NCI-H345 (cell line): ENCODE data around the gene RDH12.
A peak's percentile ranks its signal among the peaks of the same experiment; 100 is the strongest.
"Not testable (repeated sequence)": the region's sequence is repeated elsewhere in the genome, so short reads cannot be mapped to it uniquely, and the experiment has no call there.

Experiments used
- DNase-seq: peaks from one replicate; lab custom pipeline; 2025; lab: John Stamatoyannopoulos, UW

The RDH12 gene

DNA sequence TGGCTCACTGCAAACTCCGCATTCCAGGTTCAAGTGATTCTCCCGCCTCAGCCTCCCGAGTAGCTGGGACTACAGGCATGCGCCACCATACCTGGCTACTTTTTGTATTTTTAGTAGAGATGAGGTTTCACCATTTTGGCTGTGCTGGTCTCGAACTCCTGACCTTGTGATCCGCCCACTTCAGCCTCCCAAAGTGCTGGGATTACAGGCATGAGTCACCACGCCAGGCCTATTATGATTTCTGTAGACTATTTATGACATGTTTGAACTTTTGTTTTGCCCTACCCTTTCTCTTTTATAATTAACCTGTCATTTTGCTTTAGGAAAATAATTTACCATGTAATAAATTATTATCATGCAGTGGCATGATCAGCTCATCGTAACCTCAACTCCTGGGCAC lies at the start of gene RDH12:
Gene RDH12, plus strand, starts transcription at position 395 of the 400 bp plus-strand sequence. CDS start 20,757 bp downstream, outside the sequence.
- DNase-seq: not testable (repeated sequence)

DNA sequence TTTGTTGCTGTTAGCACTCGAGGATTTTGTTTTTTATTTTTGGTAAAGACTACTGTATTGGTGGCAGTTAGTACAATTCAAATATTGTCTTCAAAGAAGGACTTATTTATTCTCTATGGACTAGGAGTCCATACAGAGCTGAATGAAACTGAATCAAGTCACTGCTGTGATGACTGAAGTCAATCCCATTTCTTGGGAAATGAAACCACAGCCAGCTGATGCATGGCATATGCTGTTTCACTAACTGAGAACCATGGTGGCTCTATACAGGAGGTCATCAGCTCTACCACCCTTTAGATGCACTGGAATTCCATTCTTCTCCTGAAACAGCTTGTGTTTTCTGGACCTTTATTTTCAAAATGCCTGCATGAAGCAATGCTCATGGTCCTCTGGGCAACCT lies 49.5 kb upstream of the RDH12 start:
- no peak for DNase-seq

DNA sequence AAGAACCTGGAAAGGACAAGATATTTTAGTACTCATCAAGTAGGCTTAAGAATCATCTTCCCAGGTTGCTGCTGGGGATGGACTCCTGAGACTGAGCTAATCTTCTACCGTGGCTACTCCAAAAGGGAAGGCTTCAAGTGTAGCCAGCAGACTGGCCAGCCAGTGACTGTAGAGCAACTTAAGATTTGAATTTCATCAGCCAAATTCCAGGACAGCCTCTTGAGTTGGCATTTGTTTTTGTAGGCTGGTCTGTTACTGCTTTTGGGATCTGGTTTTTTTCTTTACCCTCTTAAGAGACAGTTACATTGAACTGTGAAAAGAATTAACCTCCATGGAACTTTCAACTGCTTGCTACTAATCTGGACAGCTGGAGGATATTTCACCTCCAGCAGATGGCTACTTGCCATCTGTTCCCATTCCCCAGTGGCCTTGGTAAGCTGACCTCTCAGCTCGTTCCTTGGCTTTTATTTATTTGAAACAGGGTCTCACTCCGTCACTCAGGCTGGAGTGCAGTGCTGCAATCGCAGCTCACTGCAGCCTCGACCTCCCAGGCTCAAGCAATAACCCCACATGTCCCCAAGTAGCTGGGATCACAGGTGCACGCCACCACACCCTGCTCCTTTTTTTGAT lies 47.9 kb upstream of the RDH12 start:
- DNase-seq: no peak

DNA sequence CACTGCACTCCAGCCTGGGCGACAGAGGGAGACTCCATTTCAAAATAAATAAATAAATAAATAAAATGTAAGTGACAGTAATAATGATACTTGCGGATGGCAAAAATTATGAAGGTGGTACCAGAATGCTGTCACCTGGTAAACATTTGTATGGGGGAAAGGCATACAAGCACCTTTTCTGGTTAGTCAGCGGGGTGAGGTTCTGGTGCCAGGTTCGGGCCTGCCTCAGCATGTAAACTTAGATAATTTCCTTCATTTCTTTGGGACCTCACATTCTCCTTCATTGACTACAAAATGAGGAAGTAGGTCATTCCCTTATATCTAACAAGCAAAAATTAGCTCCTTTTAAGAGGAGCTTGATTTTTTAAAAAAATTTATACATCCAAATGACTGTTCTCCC lies 38.1 kb upstream of the RDH12 start:
- DNase-seq: no peak

DNA sequence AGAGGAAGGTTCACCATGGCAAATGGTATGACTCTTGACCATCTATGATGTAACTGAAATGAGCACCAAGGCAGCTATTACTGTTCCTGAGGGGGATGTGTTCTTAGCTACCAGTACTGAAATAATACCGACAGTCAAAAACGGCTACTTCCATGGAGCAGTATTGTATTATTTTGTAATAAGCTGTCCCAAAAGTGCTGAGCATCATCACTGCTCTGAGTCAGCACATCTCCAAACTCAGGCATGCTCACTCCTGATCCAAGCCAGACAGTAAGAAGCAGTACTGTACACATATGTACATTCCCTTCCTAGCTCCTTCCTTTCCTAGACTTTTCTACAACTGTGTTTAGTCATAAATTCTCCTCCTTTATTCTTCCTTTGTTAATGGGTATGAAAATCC lies 35.8 kb upstream of the RDH12 start:
- no peak for DNase-seq

DNA sequence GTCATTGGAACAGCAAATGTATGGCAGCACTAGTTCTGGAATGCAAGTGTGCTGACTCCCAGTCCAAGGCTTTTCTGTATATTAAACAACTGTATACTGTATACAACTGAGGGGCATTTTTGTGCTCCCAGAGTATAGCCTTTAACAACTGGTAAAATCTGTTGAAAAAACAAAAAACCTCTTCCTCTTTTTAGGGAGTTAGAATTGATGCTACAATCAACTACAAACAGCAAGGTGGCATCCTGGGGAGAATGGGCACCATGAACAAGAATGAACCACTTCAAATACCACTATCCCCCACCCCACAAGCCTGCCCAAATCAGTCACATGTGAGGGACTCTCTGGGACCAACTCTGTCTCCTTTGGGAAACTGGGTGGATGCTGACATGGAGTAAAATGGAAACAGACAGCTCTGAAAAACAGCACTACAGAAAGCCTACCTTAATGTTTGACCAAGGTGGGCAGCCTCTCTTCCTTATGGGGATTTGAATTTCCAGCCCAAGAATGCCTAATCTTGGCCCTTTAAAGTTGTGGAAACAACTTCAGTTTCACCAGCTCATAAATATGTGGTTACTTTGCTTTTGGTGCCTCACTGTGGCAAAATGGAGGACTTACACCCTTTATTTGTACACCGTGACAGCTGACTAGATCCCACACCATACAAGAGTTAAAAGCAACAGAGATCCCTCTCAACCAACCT lies 34.8 kb upstream of the RDH12 start:
- DNase-seq: peak; percentile 10

DNA sequence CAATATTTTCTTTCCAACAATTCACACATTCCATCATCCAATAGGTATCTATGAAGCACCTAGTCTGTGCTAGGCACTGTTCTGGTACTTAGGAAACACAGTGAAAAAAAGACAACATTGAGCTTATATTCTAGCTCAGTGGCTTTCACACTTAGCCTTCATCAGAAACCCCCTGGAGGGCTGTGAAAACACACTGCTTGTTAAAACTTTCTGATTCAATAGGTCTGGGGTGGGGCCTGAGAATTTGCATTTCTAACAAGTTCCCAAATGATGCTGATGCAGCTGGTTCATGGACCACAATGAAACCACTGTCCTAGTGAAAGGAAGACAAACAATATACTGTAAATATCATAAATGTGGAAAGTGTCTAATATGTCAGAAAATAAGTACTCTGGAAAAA lies 33.1 kb upstream of the RDH12 start:
- no peak for DNase-seq

DNA sequence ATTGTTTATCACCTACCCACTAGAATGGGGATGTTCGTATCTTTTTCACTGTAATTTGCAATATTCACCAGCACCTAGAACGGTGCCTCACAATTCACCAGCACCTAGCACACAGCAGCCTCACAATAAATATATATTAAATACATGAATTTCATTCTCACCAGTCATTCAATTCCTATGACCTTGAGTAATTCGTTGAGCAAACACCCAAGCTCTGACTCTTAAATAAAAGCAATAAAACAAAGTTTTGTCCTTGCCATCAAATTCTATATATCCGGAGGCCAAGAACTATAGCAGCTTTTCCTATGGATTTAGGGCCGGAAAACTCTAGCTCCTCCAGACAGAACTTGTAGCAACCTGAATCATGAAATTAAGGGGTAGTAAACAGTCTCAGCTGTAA lies 28.2 kb upstream of the RDH12 start:
- no peak for DNase-seq

DNA sequence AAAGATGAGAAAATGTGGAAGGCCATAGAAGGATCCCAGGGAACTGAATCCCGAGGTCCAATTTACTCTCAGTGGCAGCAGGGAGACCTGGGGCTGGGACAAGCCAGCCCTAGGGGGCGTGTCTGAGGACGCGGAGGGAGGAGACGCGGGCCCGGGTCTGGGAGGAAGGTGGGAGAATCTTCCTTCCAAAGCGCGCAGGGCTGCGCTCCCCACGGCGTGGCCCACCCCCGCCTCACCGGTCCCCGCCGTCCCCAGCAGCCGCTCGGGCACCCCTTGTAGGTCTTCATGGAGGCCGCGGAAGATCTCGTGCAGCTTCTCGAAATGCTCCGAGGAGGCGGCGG lies 27.6 kb upstream of the RDH12 start:
- DNase-seq: peak; percentile 78

DNA sequence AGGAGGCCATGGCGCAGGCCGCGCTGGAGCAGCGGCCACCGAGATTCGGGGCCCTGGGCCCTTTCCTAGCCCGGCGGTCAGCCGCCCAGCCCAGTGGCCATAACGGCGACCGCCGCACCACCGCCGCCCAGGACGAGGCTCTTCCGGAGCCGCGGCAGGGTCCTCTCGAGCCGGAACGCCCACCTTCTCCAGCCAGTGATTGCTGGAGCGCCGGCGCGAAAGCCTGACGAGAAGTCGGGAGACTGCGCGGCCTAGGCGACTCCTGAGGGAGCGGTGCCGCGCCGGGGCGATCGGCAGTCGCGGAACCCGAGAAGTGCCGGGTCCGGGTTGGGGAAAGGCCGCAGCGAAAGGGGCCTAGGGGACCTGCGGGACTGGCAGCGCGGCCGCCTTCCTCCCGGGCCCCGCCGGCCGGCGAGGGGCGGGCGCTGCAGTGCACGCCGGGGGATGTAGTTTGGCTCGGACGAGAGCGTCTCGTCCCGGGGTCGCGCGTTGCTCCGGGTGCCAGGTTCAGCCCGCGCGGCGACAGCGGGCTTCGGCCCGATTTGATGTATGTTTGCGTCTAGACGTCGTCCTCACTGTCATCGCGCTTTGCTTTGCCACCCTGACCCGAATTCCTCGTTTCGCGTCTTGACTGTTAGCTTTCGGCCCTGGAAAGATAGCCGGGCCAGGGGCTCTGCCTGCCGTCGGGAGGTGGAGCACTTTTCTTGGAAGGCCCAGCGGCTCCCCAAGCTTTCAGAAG lies 27.0 kb upstream of the RDH12 start, which contains the start of gene VTI1B:
Gene VTI1B, minus strand, starts transcription at position 153 of the 739 bp plus-strand sequence. Its CDS starts 143 bp downstream, at position 10.
- peak; percentile 73 for DNase-seq

DNA sequence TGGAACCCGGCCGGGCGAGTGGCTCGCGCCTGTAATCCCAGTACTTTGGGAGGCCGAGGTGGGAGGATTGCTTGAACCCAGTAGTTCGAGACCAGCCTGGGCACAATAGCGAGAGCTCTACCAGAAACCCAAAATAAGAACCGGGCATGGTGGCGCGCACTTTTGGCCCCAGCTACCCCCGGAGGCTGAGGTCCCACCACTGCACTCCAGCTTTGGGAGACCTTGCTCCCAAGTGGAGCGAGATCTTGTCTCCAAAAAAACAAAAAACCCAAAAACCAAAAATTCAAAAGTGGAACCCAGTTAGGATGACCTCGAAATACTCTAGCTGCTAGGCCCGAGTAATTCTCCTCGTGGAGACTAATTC lies 26.5 kb upstream of the RDH12 start:
- no peak for DNase-seq

DNA sequence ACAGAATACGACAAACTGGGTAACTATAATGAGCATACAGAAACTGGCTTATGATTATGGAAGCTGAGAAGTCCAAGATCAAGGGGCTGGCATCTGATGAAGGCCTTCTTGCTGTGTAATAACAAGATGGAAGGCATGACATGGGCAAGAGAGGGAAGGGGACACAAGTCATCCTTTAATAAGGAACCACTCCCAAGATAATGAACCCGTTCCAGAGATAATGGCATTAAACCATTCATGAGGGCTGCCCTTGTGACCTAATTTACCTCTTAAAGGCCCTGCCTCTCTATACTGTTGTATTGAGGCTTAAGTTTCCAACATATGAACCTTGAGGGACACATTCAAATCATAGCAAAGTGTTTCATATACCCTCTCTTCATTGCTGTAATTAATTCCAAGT lies 22.7 kb upstream of the RDH12 start:
- no peak for DNase-seq

DNA sequence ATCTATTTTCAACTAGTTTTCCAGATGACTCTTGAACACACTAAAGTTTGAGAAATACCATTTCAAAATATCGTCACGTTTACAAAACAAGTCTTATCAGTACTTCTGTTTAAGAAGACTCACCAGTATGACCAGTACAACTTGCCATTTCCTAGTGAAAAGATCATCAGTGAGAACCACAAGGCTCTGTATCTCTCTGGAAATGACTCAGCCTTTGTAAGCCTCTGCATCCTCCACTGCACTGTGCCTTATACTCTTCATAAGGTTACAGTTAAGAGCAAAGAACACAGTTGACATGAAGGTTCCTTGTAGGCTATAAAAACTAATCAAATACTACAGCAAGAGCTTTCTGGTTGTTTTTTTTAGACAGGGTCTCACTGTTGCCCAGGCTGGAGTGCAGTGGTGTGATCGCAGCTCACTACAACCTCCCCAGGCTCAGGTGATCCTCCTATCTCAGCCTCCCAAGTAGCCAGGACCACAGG lies 21.5 kb upstream of the RDH12 start:
- DNase-seq: no peak

DNA sequence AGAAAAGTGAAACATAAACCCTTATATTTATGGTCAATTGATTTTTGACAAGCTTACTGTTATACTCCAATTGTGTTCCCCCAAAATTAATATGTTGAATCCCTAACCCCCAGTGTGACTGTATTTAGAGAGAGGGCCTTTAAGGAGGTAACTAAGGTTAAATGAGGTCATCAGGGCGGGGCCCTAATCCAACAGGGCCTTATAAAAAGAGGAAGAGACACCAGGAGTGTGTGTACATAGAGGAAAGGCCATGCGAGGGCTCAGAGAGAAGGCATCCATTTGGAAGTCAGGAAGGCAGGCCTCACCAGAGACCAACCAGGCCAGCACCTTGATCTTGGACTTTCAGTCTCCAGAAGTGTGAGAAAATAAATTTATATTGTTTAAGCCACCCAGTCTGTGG lies 20.7 kb upstream of the RDH12 start:
- no peak for DNase-seq

DNA sequence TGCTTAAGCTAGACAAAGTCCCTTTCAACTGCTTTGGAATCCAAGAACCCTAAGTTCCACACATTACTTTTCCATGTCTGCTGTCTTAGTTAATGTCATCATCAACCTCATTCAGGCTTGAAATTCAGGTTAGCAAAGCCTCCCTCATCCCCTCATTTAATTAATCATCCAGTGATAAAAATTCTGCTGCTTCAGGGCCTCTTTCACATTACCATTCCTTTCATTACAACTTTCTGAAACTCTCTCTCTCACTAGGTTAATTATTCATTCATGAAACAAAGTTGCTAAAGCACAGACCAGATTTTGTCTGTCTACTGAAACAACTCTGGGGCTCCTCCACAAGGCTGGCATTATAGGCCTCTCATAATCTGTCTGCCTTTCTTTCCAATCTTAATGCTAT lies 17.8 kb upstream of the RDH12 start:
- no peak for DNase-seq

DNA sequence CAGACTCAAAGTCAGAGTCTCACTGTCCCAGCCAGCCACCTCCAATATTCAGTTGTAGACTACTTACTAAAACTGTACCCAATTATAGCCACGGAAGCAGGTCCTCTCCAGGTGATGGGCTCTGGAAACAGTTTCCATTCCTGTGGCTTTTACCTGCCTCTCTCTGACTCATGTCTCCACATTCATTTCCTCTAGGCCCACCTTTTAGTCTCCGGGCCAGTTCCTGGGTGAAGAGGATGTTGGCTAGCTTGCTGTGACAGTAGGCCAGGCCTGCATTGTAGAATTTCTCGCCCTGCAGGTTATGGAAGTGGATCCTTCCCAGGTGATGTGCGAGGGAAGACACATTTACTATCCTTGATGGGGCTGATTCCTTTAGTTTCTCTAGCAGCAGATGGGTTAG lies 11.7 kb upstream of the RDH12 start:
- no peak for DNase-seq

DNA sequence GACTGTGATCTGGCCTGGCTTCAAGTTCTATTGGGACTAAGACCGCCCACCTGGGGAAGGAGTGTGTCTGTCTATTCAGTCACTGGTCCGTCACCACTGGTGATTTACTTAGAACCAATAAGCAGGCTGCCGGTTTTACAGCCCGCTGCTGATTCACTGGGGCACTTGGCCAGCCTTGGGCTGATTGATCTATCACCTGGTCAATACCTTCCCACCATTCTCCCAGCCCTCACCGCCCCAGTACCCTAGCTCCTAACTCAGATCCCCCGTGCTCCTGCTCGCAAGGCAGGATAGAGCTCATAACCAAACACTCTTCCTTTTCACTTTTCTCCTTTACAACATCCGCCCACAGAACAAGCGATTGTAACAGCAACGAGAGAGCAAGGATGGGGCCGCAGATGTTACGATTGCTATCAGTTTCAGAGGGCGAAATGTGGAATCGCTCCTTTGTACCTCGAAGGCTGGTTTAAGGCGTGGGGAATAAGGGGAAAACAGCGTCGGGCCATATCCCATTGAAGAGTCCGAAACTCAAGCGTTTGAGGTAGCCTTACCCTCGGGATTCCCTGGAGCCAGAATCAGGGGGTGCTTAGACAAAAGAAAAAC lies 6.8 kb upstream of the RDH12 start:
- DNase-seq: peak; percentile 89

DNA sequence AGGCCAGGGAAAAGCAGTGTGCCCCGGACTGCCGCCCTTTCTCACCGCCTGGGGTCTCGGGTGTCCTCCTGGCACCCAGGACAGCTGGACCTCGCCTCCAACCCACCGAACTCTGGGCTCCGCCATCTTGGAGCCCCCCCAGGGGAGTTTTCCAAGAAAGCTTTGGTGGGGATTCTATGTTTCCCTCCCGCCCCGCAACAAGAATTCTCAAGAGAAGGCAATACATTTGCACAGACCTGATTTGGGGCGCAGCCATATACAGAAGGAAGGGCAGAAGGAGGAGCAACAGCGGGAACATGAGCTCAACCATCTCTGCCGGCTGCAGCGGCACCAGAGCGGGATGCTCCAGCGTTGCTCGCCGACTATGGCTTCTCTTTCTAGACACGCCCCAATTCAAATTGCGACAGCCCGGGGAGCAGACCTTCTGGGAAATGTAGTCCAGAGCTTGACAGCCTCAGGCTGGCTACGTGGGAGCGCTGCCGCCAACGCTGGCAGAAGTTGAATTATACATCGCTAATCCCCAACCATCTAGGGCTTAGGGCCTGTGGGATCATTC lies 6.2 kb upstream of the RDH12 start, which contains the start of gene RDH11:
Gene RDH11, minus strand, starts transcription at position 371 of the 556 bp plus-strand sequence. Its CDS starts 61 bp downstream, at position 310.
- DNase-seq: peak; percentile 94

DNA sequence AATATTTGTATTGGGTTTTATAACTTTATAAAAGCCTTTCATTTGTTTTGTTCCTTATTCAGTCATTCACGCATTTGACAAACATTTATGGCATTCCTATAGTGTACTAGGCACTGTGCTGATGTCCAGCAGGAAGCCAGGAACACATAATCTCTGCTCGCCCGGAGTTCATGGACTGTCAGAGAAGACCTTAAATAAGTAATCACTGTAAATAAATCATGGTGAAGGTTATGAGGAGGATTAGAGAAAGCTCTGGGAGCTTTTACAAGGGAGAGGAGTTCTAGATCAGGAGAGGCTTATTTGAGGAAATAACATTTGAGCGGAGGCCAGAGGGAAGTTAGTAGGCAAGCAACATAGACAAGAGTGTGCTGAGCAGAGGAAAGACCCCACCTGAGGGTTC lies 4.7 kb upstream of the RDH12 start:
- no peak for DNase-seq

DNA sequence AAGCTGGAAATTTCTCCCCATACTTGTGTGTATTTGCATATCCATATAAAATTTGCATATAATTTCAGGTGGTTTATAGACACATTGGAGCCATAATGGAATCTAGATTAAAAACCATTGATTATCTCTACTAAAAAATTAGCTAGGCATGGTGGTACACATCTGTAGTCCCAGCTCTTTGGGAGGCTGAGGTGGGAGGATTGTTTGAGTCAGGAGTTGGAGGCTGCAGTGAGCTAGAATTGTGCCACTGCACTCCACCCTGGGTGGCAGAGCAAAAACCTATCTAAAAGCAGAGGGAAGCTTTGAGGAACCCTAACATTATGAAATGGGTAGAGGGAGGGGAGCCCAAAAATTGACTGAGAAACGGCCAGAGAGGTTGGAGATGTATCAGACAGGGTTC lies 3.5 kb upstream of the RDH12 start:
- no peak for DNase-seq

DNA sequence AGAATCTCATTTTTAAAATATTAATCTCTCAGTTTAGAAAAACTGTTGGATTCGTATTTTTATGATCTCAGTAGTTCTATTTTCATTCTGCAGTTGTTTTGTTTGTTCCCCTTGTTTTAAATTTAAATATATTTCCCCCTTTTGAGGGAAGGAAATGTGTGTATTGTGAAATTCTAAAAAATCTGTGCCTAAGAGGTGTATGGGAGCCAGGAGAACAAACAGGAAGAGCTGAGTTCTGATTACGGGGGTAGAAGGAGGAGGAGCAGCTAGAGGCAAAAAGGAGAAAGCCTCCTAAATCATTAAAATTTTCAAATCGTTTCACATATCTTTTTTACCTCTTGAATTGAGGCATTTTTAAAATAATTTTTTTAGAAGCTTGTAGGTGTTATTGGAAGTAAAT lies 2.3 kb downstream of the RDH12 start:
- no peak for DNase-seq

DNA sequence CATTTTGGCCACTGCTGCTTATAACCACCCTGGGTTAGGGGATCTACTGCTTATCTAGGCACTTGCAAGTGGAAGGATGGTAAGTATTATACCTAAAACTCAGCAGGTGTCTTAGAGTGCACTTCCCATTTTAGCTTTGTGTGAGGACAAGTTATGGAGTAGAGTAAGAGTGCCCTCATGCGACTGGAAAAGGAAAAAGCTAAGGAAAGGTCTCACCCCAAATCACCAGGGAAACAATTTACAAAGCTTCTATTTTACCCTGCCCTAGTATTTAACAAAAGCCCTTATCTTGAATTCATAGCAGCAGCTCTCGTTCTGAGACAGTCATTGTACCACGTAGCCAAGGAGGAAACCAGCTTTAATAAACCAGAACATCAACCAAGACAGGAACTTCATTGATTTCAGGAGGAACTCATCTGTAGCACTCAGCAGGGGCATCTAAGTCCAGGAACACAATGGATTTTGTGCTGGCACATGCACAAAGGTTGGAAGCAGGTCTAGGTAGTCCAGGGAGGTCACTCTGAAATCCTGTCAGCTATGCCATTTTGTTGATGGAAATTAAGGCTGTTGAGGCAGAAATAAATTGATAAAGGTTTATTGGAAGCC lies 2.9 kb downstream of the RDH12 start:
- peak; percentile 77 for DNase-seq
